Brain microvascular endothelial cell (primary cell): ENCODE measurements around the gene CILP2.

Experiments used
- DNase-seq: peaks from one replicate; pipeline ENCODE4 v3.0.0-alpha.2; 2020
- H3K27ac ChIP-seq: fragments of 250-450 bp; sonication (Bioruptor Pico); 2 replicates; pipeline ENCODE4 v1.5.1; 2020; ENCODE audit warnings: mild to moderate bottlenecking, moderate library complexity
- H3K27me3 ChIP-seq: fragments of 250-450 bp; sonication (Bioruptor Pico); replicated peaks from 2 replicates; pipeline ENCODE4 v1.5.1; 2020; ENCODE audit warnings: mild to moderate bottlenecking
- H3K36me3 ChIP-seq: fragments of 250-450 bp; sonication (Bioruptor Pico); replicated peaks from 2 replicates; pipeline ENCODE4 v1.5.1; 2020; ENCODE audit warnings: mild to moderate bottlenecking
- H3K4me3 ChIP-seq: 2 replicates; pipeline ENCODE4 v1.5.1; 2011; ENCODE audit warnings: low read depth, mild to moderate bottlenecking, control low read depth, low read length, moderate library complexity
- CTCF ChIP-seq: IDR thresholded peaks from 2 replicates; pipeline ENCODE4 v1.5.1; 2011; ENCODE audit warnings: low read depth, mild to moderate bottlenecking, moderate library complexity, low read length, control low read depth, inconsistent platforms; ENCODE audit errors: missing control alignments
- in situ Hi-C: cut with HindIII; loops from 2 replicates; pipeline ENCODE4 v1.10.0; 2017; ENCODE audit warnings: low sequenced_read_pairs, low pct_ligation_motif_present

The CILP2 gene

GRCh38 chr19:19492026-19492610 lies 45.9 kb upstream of the CILP2 start:
- no peak overlapping the region for H3K4me3 ChIP-seq
- TF ChIP-seq CTCF, result no peak
- H3K36me3 ChIP-seq, result peaks cover 24% of the 10 kb centered on the region
- no peak overlapping the region for H3K27ac ChIP-seq
- no peak for DNase-seq
- in situ Hi-C loops, result no loop called here
- no peaks in the 10 kb centered on the region for H3K27me3 ChIP-seq

- TF ChIP-seq CTCF, result peak; percentile 9
- peaks cover 40% of the 10 kb centered on the region for H3K36me3 ChIP-seq
- in situ Hi-C loops, result no loop called here
- no peak for DNase-seq
- H3K27me3 ChIP-seq, result no peaks in the 10 kb centered on the region
- no peak overlapping the region for H3K27ac ChIP-seq
- no peak overlapping the region for H3K4me3 ChIP-seq
Observed at GRCh38 chr19:19493841-19494546, 44.1 kb upstream of the CILP2 start.

GRCh38 chr19:19495614-19496603 lies 42.2 kb upstream of the CILP2 start:
- in situ Hi-C loops, result no loop called here
- Histone ChIP-seq H3K36me3 (peaks cover 54% of the 10 kb centered on the region), H3K27me3 (no peaks in the 10 kb centered on the region), H3K27ac (no peak overlapping the region), H3K4me3 (no peak overlapping the region)
- TF ChIP-seq CTCF, result no peak
- no peak for DNase-seq

- DNase-seq, result no peak
- Histone ChIP-seq H3K27me3 (no peaks in the 10 kb centered on the region), H3K27ac (no peak overlapping the region), H3K36me3 (peaks cover 75% of the 10 kb centered on the region), H3K4me3 (no peak overlapping the region)
- TF ChIP-seq CTCF, result no peak
- in situ Hi-C loops, result no loop called here
Observed at GRCh38 chr19:19498255-19498991, 39.6 kb upstream of the CILP2 start.

GRCh38 chr19:19499272-19499995 lies 38.6 kb upstream of the CILP2 start:
- H3K27ac ChIP-seq, result no peak overlapping the region
- in situ Hi-C loops, result no loop called here
- peaks cover 78% of the 10 kb centered on the region for H3K36me3 ChIP-seq
- no peak overlapping the region for H3K4me3 ChIP-seq
- no peak for TF ChIP-seq CTCF
- no peaks in the 10 kb centered on the region for H3K27me3 ChIP-seq
- no peak for DNase-seq
